Measurements from ENCODE around the gene RTN4.
"Not testable (repeated sequence)": the region's sequence is repeated elsewhere in the genome, so short reads cannot be mapped to it uniquely, and the experiment has no call there.

Gene RTN4

GRCh38 chr2:55085113-55086040, 35.1 kb upstream of the RTN4 start:
- DNase-seq (ENCODE audit: low spot score) = no peak
- in situ Hi-C loops (cut with MboI; ENCODE audit: low pct_unique_long_range_greater_than_20kb, low sequenced_read_pairs, unreplicated experiment) = no loop called here
- TF ChIP-seq, protein P1, sequence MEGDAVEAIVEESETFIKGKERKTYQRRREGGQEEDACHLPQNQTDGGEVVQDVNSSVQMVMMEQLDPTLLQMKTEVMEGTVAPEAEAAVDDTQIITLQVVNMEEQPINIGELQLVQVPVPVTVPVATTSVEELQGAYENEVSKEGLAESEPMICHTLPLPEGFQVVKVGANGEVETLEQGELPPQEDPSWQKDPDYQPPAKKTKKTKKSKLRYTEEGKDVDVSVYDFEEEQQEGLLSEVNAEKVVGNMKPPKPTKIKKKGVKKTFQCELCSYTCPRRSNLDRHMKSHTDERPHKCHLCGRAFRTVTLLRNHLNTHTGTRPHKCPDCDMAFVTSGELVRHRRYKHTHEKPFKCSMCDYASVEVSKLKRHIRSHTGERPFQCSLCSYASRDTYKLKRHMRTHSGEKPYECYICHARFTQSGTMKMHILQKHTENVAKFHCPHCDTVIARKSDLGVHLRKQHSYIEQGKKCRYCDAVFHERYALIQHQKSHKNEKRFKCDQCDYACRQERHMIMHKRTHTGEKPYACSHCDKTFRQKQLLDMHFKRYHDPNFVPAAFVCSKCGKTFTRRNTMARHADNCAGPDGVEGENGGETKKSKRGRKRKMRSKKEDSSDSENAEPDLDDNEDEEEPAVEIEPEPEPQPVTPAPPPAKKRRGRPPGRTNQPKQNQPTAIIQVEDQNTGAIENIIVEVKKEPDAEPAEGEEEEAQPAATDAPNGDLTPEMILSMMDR (IDR thresholded peaks at IDR 0.05; ENCODE audit: extremely low read depth, insufficient read depth, missing control alignments) = no peak

GRCh38 chr2:55084641-55085040, 34.4 kb upstream of the RTN4 start:
- TF ChIP-seq, protein P1 (IDR thresholded peaks at IDR 0.05; ENCODE audit: extremely low read depth, insufficient read depth, missing control alignments) = no peak
- in situ Hi-C loops (cut with MboI; ENCODE audit: low pct_unique_long_range_greater_than_20kb, low sequenced_read_pairs, unreplicated experiment) = no loop called here
- DNase-seq (ENCODE audit: low spot score) = no peak

DNA sequence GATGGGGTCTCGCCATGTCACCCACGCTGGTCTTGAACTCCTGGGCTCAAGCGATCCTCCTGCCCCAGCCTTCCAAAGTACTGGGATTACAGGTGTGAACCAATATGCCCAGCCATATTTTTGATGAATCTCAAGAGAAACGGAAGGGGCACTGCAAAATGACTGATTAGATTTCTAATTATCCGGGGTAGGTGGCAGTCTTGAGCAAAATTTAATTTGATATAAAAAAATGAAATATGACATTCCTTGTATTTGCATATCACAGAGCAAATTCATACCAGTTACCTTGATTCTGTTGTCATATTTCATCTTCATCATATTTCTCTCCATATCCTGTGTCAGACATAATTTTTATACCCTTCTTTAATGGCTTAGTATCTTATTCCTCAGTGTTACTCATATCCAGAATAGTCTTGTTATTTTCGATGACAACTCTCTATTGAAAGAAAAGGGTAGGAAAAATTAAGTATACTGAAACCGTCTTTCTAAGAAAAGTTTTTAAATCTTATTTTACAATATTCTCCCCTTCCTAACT, 30.0 kb upstream of the RTN4 start:
- in situ Hi-C loops (cut with MboI; ENCODE audit: low pct_unique_long_range_greater_than_20kb, low sequenced_read_pairs, unreplicated experiment) = no loop called here
- DNase-seq (ENCODE audit: low spot score) = no peak
- TF ChIP-seq, protein P1 (IDR thresholded peaks at IDR 0.05; ENCODE audit: extremely low read depth, insufficient read depth, missing control alignments) = no peak

GRCh38 chr2:55078956-55079355, 28.7 kb upstream of the RTN4 start:
- in situ Hi-C loops (cut with MboI; ENCODE audit: low pct_unique_long_range_greater_than_20kb, low sequenced_read_pairs, unreplicated experiment) = no loop called here
- DNase-seq (ENCODE audit: low spot score) = no peak

DNA sequence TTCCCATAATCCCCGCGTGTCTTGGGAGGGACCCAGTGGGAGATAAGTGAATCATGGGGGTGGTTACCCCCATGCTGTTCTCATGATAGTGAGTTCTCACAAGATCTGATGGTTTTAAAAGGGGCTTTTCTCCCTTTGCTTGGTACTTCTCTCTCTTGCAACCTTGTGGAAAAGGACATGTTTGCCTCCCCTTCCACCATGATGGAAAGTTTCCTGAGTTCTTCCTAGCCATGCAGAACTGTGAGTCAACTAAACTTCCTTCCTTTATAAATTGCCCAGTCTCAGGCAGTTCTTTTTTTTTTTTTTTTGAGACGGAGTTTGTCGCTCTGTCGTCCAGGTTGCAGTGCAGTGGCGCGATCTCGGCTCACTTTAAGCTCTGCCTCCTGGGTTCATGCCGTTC, 26.5 kb upstream of the RTN4 start:
- TF ChIP-seq, protein P1 (IDR thresholded peaks at IDR 0.05; ENCODE audit: extremely low read depth, insufficient read depth, missing control alignments) = no peak
- DNase-seq (ENCODE audit: low spot score) = no peak
- in situ Hi-C loops (cut with MboI; ENCODE audit: low pct_unique_long_range_greater_than_20kb, low sequenced_read_pairs, unreplicated experiment) = no loop called here

More at GRCh38 chr2:55078956-55079355, 28.7 kb upstream of the RTN4 start:
- TF ChIP-seq, protein P1 (IDR thresholded peaks at IDR 0.05; ENCODE audit: extremely low read depth, insufficient read depth, missing control alignments) = no peak

- in situ Hi-C loops (cut with MboI; ENCODE audit: low pct_unique_long_range_greater_than_20kb, low sequenced_read_pairs, unreplicated experiment); DNase-seq (ENCODE audit: low spot score): not testable (repeated sequence)
These were observed 25.8 kb upstream of the RTN4 start for GRCh38 chr2:55076019-55076418.

Measured in GM13977 (cell line).